ENCODE results near the gene MYRF.

Gene MYRF

DNA sequence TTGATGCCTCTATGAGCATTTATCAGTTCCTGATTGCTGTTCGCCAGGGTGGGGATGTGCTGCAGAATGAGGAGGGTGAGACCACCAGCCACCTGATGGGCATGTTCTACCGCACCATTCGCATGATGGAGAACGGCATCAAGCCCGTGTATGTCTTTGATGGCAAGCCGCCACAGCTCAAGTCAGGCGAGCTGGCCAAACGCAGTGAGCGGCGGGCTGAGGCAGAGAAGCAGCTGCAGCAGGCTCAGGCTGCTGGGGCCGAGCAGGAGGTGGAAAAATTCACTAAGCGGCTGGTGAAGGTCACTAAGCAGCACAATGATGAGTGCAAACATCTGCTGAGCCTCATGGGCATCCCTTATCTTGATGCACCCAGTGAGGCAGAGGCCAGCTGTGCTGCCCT lies 43.0 kb downstream of the MYRF start:
- no peak for DNase-seq (ENCODE audit: low read depth)

GRCh38 chr11:61795876-61796526 lies 43.6 kb downstream of the MYRF start:
- DNase-seq (ENCODE audit: low read depth): no peak

- DNase-seq (ENCODE audit: low read depth): no peak
These were observed 45.0 kb downstream of the MYRF start for GRCh38 chr11:61797263-61797944.

GRCh38 chr11:61799665-61800284 lies 47.3 kb downstream of the MYRF start:
- DNase-seq (ENCODE audit: low read depth): no peak

DNA sequence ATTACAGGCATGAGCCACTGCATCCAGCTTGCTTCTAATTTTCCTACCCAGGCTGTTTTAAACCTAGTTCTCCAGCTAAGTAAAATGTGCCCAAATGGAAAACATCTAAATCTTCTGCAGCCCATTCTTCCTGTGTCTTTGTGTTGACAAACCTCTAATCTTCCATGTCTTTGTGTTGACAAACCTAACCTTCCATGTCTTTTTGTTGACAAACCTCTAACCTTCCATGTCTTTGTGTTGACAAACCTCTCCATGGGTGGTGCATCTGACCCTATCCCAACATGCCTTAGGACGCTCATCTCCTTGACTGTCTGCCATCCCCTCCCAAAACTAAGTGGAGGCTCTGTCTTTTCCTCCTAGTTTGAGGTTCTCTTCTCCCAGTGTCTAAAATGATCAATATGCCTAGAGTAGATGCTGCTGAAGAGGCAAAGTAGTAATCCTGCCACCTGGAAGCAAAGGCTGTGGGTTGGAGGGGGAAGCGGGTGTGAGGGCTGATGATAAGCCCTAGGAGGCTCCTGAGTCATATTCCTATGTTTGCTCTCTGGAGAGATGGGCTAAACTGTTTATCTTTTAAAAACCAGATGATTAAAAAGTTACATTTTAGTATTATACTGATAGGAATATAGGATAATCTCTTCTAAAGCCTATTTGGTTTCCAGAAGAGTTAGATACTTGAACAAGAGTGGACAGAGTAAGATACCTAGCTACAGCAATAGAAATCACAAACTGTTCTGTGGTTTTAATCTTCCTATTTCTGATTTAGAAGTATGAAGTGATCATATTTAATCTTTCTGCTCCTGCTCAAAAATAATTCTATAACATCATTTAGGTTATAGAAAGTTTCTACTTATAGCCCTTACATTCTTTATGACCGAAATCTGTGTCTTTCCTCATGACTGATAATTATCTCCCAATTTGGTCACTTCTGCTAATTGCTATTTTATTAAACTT lies 48.2 kb downstream of the MYRF start:
- DNase-seq (ENCODE audit: low read depth): no peak

DNA sequence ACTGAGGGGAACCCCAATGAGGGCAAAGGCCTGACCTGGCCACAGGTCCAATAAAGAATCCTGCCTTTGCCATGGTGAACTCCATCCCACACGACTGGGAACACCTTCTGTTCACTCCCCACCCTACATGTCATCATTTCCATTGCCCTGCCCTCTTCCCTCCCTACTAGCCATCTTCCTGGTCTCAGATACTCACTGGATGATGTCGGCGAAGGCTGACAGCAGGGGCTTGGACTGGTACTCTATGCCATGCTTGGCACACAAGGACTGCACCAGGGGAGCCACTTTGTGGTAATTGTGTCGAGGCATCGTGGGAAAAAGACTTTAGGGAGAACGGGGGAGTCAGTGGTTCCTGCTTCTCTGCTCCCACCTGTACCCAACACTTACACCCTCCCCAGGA lies 50.2 kb downstream of the MYRF start:
- DNase-seq (ENCODE audit: low read depth): no peak

DNA sequence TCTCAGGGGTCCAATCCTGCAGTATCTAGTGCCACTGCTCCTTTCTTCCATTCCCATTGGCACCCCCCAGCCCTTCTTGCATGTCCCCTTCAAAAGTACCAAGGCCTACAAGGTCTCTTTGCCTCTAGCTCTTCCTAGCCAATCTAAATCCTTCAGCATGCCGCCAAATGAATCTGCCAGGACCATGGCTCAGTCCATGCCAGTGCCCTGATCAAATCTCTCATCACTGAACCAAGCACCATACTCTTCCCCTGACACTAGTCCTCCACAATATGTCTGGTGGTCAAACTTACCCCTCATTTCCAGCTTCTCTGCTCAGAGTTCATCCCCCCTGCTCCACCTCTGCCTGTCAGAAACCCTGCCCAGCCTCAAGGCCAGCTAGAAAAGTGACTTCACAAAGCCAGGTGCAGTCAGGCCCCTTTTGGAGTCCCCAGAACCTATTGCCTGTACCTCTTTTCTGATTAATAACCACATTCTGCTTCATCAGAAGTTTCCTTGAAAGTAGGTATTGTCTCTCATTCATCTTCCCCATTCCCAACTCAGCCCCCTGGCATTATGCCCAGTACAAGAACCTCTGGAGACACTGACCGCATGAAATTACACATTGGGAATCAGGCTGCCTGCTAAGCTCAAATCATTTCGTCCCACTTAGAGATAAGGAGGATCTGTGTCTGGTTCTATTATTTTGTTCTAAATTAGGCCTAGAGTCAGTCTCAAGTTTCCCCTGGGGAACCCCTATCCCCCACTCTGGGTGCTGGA lies 51.6 kb downstream of the MYRF start:
- no peak for DNase-seq (ENCODE audit: low read depth)

- DNase-seq (ENCODE audit: low read depth): no peak
These were observed 52.7 kb downstream of the MYRF start for GRCh38 chr11:61805146-61805545.

GRCh38 chr11:61806785-61807184 lies 54.3 kb downstream of the MYRF start:
- DNase-seq (ENCODE audit: low read depth): no peak

- DNase-seq (ENCODE audit: low read depth): no peak
These were observed 58.3 kb downstream of the MYRF start for GRCh38 chr11:61810671-61811175.

DNA sequence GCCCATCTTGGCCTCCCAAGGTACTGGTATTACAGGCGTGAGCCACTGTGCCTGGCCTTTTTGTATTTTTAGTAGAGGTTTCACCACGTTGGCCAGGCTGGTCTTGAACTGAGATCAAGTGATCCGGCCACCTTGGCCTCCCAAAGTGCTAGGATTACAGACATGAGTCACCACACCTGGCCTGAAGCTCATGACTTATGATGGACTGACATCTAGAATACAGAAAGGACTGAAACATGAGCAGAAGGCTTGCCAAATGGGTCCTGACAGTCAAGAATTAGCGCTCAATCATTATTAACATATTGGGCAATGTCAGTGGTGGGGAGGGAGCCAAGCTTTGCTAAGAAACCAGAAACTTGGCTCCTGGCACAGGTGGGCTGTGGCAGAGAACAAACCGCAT lies 59.4 kb downstream of the MYRF start:
- DNase-seq (ENCODE audit: low read depth): no peak

- no peak for DNase-seq (ENCODE audit: low read depth)
These were observed 60.4 kb downstream of the MYRF start for GRCh38 chr11:61812736-61813411.

GRCh38 chr11:61814247-61814957 lies 62.0 kb downstream of the MYRF start:
- DNase-seq (ENCODE audit: low read depth): no peak

DNA sequence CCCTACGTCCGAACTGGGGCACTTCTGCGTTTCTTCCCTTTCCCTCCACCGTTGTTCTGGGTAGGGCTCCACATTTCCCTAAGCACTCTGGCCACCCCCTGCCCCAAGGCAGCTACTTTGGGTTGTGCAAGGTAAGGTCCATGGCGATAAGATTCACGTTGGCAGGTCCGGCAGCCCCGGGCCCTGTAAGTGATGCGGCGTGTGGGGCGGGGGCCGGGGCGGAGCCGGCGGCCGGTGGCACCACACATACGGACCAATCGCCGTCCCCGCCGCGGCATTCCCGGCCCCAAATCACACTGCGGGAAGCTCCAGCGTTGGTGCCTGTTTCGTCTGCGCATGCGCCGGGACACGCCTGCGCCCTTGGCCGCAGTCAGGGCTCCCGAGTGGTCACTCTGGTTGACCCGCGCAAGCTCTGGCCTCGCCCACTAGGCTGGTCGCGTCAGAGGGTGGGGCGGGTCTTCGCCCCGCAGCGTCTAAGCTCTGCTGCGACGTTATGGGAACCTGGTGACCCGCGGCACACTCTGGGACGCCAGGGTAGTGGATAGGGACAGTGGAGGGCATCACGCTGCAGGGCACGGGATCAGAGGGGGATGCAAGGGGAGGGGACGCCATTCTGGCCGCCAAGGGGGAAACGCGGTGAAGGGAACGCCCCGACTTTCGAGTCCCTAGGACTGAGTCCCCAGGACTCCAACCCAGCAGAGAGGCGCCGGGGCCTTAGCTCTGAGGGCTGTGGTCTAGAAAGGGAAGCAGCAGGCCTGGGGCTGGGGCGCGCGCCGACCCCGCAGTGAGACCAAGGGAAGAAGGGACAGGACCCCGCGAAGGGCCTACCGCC lies 62.7 kb downstream of the MYRF start:
- peak; percentile 70 for DNase-seq (ENCODE audit: low read depth)

GRCh38 chr11:61815790-61816735 lies 63.6 kb downstream of the MYRF start:
- DNase-seq (ENCODE audit: low read depth): no peak

GRCh38 chr11:61816736-61817455 lies 64.5 kb downstream of the MYRF start, which contains the start of gene FADS1:
Gene FADS1, minus strand, starts transcription at chr11:61817003. Its CDS starts 74 bp downstream, at chr11:61816929.
- peak; percentile 59 for DNase-seq (ENCODE audit: low read depth)

Data from non-pigmented ciliary epithelial cell (primary cell).